Fibroblast of skin of right quadriceps (primary cell): ENCODE data around the gene CHST1.

Experiments
- DNase-seq: peaks from one replicate; pipeline ENCODE4 v3.0.0-alpha.2; 2013

CHST1 gene

DNA sequence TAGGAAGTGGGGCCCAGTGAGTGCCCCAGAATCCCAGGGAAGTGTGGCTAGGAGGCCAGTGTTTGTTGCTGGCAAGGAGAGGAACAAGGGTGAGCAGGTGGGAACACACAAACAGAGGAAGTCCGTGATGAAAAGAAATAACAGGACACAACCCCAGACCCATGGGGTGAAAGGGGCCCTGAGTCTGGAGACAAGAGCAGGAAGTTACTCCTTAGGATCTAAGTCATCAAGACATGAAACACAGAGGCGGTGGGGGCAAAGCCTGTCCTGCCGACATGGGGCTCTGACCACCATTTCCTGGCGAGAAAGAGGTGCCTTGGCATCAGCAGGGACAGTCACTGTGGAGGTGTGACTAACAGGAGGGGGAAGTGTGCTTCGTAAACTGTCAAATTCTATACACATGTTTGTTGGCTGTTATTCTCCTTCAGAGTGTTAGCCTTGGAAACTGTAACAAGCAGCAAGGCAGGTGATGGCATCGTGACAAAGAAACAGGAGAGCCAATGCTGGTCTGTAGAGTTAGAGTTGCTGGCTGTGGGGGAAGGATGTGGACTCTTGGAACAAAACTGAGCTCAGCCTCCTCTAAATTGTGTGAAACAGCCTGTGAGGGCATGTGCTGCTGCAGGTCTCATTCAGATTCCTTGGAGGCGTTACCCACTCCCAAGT lies 21.7 kb downstream of the CHST1 start:
- no peak for DNase-seq

DNA sequence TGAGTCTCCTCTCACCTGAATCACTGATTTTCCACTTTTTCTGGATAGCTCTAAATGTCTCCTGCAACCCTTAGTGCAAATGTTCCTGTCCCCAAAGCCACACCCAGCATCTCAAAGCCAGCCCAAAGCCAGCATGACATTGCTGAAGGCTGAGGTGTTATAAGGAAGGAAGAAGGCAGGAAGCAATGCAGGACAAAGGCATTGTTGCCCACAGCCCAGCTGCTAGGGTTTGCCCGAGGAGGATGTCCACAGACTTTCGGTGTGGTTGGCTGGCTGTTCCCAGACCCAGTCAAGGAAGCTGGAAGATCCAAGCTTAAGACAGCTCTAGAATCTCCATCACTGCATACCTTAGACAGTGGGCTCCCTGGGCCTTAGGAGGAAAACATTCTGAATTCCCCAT lies 23.5 kb downstream of the CHST1 start:
- DNase-seq = no peak

GRCh38 chr11:45638051-45638450 lies 27.4 kb downstream of the CHST1 start:
- no peak for DNase-seq

DNA sequence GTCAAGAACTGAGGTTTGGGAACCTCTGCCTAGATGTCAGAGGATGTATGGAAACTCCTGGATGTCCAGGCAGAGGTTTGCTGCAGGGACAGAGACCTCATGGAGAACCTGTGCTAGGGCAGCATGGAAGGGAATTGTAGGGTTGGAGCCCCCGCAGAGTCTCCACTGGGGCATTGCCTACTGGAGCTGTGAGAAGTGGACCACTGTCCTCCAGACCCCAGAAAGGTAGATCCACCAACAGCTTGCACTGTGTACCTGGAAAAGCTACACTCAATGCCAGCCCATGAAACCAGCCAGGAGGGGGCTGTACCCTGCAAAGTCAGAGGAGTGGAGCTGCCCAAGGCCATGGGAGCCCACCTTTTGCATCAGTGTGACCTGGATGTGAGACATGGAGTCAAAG lies 29.5 kb downstream of the CHST1 start:
- no peak for DNase-seq

GRCh38 chr11:45625611-45626010 lies 39.8 kb downstream of the CHST1 start:
- no peak for DNase-seq

GRCh38 chr11:45624095-45624494 lies 41.3 kb downstream of the CHST1 start:
- DNase-seq = no peak

DNA sequence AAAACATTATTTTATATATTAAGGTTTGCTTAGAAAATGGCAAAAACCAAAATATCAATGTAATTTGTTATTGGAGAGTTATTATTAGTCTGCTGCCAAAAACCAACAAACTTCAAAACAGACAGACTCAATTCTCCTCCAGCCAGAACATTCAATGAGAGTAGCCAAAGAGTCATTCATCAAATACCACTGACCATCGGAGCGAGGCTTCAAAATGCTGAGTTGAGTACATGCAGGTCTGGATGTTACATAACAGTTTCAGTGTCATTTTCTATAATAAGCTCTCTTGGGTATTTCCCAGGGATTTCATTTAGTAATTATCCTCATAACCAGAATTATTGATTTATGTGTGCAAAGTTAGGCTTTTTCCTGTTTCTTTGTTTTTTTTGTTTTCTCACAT lies 42.6 kb downstream of the CHST1 start:
- DNase-seq = no peak

DNA sequence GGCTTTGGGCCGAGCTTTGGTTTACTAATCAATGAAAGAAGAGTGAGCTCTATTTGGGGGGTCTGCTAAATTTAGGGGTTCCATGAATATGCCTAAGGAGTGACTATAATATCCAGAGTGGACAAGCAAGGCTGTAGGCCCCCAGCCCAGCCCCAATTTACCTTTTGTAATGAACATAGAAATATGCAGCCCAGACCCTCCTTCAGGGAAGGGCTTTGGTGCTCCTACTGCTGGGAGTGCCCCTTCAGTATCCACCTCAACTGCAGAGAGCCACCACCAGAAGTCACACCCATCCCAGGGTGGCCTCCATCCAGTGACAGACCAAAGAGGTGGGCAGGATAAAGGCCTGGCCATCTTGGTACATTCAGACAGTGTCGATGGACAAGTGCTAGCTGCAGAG lies 43.1 kb downstream of the CHST1 start:
- no peak for DNase-seq

GRCh38 chr11:45621588-45621987 lies 43.8 kb downstream of the CHST1 start:
- DNase-seq = no peak

DNA sequence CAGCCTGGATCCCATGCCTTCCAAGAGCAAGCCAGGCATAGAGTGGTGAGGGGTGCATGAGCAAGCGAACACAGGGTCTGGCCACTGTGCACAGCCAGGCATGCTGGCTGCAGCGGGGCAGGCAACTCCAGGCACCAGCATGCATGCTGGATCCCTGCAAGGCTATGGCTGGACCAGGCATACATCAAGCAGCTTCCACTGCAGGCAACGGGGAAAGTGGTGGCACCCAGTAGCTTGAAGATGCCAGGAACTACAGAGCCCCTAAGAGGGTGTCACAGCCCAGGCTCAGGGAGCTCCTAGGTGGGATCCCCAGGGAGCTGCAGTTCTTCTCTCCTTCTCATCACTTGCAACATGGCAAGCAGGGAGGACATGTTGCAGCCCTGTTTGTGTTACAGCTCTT lies 45.2 kb downstream of the CHST1 start:
- no peak for DNase-seq

DNA sequence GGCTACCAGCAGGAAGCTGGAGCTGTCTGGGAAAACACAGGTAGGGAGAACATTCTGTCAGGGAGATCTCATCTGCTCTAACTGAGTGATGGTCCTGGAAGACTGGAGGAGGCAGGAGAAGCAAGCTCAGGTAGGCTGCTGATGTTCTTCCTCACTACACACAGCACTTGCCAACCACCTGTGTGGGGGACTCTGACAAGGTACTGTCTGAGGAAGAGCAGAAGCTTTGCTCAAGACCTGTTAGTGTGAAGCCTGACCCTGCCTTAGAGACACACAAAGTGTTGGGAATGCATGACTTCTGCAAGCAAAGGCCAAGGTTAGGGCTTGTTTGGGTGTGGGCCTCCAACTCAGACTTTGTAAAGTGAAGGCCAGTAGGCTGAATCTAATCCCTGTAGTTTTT lies 46.5 kb downstream of the CHST1 start:
- no peak for DNase-seq

DNA sequence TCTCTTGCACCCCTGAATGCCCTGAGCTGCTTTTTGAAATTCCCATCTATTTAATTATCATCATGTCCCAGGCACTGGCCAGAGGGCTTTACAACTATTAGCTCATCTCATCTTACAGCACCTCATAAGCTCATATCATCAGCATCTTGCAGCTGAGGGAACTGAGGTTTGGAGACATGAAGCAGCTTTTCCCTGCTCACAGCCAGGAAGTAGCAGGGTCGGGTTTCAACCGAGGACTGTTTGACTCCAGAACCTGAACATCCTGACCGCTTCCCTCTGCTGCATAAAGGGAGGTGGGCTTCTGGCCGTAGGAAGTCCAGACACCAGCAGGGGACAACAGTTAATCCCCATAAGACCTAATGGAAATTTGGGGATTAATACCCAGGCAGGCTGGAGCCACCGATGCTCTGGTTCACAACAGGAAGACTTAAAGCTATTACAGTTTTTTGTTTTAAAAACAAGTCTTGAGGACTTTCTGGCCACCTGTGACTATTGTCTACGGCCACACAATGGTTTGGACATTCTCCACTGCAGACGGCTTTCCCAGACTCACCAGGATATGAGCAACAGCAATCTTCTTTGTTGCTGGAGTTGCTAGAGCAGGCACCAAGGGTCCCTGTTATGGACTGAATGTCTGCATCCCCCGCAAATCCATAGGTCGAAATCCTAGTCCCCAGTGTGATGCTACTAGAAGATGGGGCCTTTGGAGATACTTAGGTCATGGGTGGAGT lies 47.4 kb downstream of the CHST1 start:
- no peak for DNase-seq

DNA sequence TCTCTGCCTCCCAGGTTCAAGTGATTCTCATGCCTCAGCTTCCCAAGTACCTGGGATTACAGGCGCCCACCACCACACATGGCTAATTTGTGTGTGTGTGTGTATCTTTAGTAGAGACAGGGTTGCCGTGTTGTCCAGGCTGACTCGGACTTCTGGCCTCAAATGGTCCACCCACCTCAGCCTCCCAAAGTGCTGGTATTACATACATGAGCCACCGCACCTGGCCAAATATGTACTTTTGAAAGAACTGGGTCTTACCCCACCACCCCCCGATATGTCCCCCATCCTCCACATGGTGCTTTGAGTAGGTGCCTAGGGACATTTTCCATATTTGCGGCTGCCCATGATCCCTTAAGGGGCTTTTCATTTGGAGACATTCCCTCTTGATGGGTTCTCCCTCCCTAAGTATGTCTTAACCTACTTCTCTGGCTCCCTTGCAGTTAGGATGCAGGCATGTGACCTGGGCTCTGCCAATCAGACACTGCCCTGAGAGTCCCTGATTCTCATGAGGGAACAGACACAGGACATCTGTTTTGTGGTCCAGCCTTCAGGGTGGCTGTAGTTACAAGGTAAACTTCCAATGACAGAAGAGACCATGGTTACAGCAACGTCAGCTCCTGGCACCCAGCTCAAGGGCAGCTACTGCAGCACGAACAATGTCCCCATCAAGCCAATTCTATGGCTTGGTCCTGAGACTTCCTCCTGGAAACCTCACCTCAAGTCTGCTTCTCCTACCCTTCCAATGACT lies 48.4 kb downstream of the CHST1 start:
- no peak for DNase-seq

- DNase-seq = no peak
Observed at GRCh38 chr11:45615182-45615792, 50.1 kb downstream of the CHST1 start.

DNA sequence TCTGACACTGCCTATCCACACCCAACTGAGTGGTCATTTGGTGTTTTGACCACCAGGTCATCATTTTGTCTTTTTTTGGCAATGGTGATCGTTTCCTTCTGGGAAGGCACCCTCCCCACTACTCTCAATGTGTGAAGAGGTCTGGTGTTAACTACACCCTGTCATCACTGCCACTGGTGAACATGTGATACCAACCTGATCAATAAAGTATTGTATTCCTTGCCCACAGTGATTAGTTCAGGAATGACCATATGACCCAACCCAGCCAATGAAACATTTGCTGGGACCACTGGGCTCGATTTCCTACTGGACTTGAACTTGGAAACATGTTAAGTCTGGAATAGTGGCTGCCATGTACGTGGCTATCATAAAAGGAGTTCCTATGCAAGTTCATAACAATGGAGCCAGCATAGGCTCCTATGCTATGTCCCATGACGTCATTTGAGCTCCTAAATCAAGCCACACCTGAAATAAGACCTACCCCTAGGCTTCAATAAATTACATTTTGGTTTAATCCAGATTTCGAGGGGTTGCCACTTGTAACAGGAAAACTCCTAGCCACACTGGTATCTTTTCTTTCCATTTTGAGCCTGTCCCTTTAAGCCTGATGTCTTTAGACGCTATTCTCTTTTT lies 51.1 kb downstream of the CHST1 start:
- no peak for DNase-seq

GRCh38 chr11:45610627-45611026 lies 54.8 kb downstream of the CHST1 start:
- no peak for DNase-seq

GRCh38 chr11:45609902-45610301 lies 55.5 kb downstream of the CHST1 start:
- DNase-seq = no peak

DNA sequence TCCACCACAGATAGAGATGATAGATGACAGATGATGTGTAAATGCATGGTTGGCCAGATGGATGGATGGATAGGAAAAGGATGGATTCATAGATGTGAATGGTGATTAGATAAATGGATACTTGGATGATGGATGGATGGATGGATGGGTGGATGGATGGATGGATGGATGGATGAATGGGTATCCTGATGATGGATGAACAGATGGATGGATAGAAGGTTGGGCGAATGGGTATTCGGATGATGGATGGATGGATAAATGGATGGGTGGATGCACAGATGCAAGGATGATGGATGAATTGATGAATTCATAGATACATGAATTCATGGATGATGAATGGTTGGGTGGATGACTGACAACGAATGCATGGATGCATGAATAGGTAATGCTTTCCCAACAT lies 56.1 kb downstream of the CHST1 start:
- no peak for DNase-seq

- no peak for DNase-seq
Observed at GRCh38 chr11:45607995-45608394, 57.4 kb downstream of the CHST1 start.

- DNase-seq = no peak
Observed at GRCh38 chr11:45606514-45607281, 58.7 kb downstream of the CHST1 start.

DNA sequence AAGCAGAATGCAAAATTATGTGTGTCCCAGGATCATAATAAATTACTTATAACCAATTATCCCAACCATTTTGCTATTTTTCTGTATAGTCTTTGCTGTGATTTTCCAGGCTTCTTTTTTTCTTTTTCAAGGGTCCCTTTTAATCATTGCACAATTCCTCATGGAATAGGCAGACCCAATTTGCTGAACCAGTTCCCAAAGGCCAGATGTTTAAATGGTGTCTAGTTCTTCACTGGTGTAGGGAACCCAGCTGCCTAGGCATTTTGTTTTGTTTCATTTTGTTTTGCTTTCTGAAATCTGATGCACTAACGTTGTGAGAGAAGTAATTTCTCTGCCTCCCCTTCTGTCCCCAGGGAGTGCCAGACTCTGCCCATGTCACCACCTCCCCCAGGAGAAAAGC lies 60.4 kb downstream of the CHST1 start:
- DNase-seq = no peak

DNA sequence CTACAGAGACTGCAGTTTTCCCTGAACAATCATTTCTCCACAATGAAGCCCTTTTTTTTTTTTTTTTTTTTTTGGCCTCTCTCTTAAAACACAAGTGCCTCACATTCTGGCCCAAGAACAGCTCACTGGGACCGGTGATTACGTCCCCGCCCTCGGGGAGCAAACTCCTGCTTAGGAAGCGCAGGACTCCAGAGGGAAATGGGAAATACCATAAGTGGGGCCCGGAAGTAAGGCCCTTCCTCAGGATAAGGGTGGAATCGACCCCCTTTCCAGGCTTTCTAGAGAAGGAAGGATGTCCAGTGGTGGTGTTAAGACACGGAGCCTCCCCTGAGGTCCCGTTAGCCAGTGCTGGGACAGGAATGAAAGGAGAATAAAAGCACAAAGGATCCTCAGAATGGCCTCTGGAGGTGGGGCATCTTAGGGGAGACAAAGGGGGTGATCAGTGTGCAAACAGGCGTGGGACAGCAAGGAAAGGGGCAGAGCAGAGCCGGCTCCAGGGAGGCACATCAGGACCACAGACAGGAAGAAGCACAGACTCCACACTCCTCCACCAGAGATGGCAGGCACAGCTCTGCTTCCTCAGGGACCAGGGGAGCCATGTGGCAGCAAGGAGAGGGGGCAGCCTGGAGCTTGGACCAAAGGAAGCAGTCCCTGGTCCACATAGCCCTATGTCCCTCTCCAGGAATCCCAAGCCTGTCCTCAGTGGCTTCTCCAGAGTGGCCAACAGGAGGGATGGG lies 61.3 kb downstream of the CHST1 start:
- no peak for DNase-seq
